PC-9 (cell line): ENCODE results near the gene CLEC18A. TPM values are rescaled to one million over a fixed set of nuclear protein-coding genes. Genes with fewer than 3 reads are reported as not detected.

ENCODE experiments used
- BruUV-seq: library from RNA; stranded (reverse); fragments of 400-500 nt; replicated peaks from 2 replicates; lab custom pipeline; 2021; lab: Mats Ljungman, UMichigan
- CTCF ChIA-PET: fragments of 300-600 bp; sonication (Branson Sonifier 250); formaldehyde crosslinking; loops from one replicate; lab custom pipeline; 2022; ENCODE audit warnings: antibody characterized with exemption; lab: Charles Lee
- POLR2A ChIA-PET: fragments of 300-600 bp; sonication (Branson Sonifier 250); formaldehyde crosslinking; loops from one replicate; lab custom pipeline; 2022; ENCODE audit warnings: antibody characterized with exemption; ENCODE audit not compliant: unreplicated experiment; lab: Charles Lee
- DNase-seq, 2 experiments: peaks; one replicate each; pipeline versions ENCODE4 v3.0.0 to v3.0.0-alpha.2; 2015 to 2022; ENCODE audit warnings: mixed read lengths in 1 of 2
- H2AFZ ChIP-seq: fragments of 200-600 bp; sonication (generic); 2 replicates; pipeline ENCODE4 v1.8.1; 2017; ENCODE audit warnings: antibody characterized with exemption
- H3F3A ChIP-seq: fragments of 200-600 bp; sonication (generic); 2 replicates; pipeline ENCODE4 v1.8.1; 2017; ENCODE audit warnings: antibody characterized with exemption, mild to moderate bottlenecking, low read depth; ENCODE audit not compliant: insufficient read depth
- H3K27ac ChIP-seq: fragments of 200-600 bp; sonication (generic); 2 replicates; pipeline ENCODE4 v1.6.1; 2016; ENCODE audit warnings: mixed run types
- H3K27me3 ChIP-seq: fragments of 200-600 bp; sonication (generic); 2 replicates; pipeline ENCODE4 v1.6.1; 2016; ENCODE audit warnings: low read depth, mixed run types; ENCODE audit not compliant: insufficient read depth
- H3K36me3 ChIP-seq: fragments of 200-600 bp; sonication (generic); 2 replicates; pipeline ENCODE4 v1.6.1; 2016; ENCODE audit warnings: low read depth, mixed run types
- H3K4me1 ChIP-seq: fragments of 200-600 bp; sonication (generic); replicated peaks from 2 replicates; pipeline ENCODE4 v1.6.1; 2016; ENCODE audit warnings: mixed run types; ENCODE audit not compliant: insufficient read depth
- H3K4me2 ChIP-seq: fragments of 200-600 bp; sonication (generic); 2 replicates; pipeline ENCODE4 v1.6.1; 2017; ENCODE audit warnings: mixed run types
- H3K4me3 ChIP-seq: fragments of 200-600 bp; sonication (generic); 2 replicates; pipeline ENCODE4 v1.6.1; 2016; ENCODE audit warnings: mixed run types
- H3K79me2 ChIP-seq: fragments of 200-600 bp; sonication (generic); 2 replicates; pipeline ENCODE4 v1.6.1; 2017; ENCODE audit warnings: low read depth, mixed run types
- H3K9me2 ChIP-seq: fragments of 200-600 bp; sonication (generic); 2 replicates; pipeline ENCODE4 v1.8.1; 2017; ENCODE audit warnings: mild to moderate bottlenecking; ENCODE audit not compliant: insufficient read depth
- H3K9me3 ChIP-seq: fragments of 200-600 bp; sonication (generic); 2 replicates; pipeline ENCODE4 v1.8.1; 2016; ENCODE audit warnings: low read depth; ENCODE audit not compliant: insufficient read depth
- H4K20me1 ChIP-seq: fragments of 200-600 bp; sonication (generic); 2 replicates; pipeline ENCODE4 v1.8.1; 2017; ENCODE audit not compliant: insufficient read depth
- CTCF ChIP-seq: fragments of 200-600 bp; sonication (generic); conservative IDR thresholded peaks from 2 replicates; pipeline ENCODE4 v1.6.1; 2017; ENCODE audit warnings: mixed run types, antibody characterized with exemption, mild to moderate bottlenecking, moderate library complexity
- EZH2 ChIP-seq: fragments of 200-600 bp; sonication (generic); IDR thresholded peaks from 2 replicates; pipeline ENCODE4 v1.8.0; 2017; ENCODE audit warnings: antibody characterized with exemption, low read depth
- intact Hi-C: fragments of 100-400 bp; cut with micrococcal nuclease; formaldehyde crosslinking; loops from one replicate; pipeline ENCODE4 v1.10.0; 2022; ENCODE audit not compliant: unreplicated experiment
- total RNA-seq: library from RNA; stranded (reverse); gene quantifications from 2 replicates; pipeline ENCODE4 v1.2.3, GENCODE V29; 2021

Gene CLEC18A
- total RNA-seq, 1 experiment from 2014 or later: 1.3 TPM

DNA sequence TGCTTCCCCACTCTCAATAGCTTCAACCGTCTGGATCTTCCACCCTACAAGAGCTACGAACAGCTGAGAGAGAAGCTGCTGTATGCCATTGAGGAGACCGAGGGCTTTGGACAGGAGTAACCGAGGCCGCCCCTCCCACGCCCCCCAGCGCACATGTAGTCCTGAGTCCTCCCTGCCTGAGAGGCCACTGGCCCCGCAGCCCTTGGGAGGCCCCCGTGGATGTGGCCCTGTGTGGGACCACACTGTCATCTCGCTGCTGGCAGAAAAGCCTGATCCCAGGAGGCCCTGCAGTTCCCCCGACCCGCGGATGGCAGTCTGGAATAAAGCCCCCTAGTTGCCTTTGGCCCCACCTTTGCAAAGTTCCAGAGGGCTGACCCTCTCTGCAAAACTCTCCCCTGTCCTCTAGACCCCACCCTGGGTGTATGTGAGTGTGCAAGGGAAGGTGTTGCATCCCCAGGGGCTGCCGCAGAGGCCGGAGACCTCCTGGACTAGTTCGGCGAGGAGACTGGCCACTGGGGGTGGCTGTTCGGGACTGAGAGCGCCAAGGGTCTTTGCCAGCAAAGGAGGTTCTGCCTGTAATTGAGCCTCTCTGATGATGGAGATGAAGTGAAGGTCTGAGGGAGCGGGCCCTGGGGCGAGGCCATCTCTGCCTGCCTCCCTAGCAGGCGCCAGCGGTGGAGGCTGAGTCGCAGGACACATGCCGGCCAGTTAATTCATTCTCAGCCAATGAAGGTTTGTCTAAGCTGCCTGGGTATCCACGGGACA, 11.1 kb upstream of the CLEC18A start:
- no peak overlapping the region for H3K4me2 ChIP-seq
- no peak for DNase-seq
- intact Hi-C loops: no loop called here
- no peaks in the 10 kb centered on the region for H3F3A ChIP-seq
- H4K20me1 ChIP-seq: no peaks in the 10 kb centered on the region
- H3K9me3 ChIP-seq: no peaks in the 10 kb centered on the region
- H2AFZ ChIP-seq: no peak overlapping the region
- BruUV-seq: no TSS peak
- no peaks in the 10 kb centered on the region for H3K9me2 ChIP-seq
- POLR2A ChIA-PET: interaction anchor here (0.5 kb wide), 1 partner anchor 138 kb away, joined by 3 read pairs; no protein-coding TSS in a partner anchor
- no peaks in the 10 kb centered on the region for H3K27me3 ChIP-seq
- H3K36me3 ChIP-seq: no peaks in the 10 kb centered on the region
- TF ChIP-seq EZH2: no peak
- no peak for TF ChIP-seq CTCF
- CTCF ChIA-PET: no interaction called here
- H3K27ac ChIP-seq: no peak overlapping the region
- no peaks in the 10 kb centered on the region for H3K79me2 ChIP-seq
- no peaks in the 10 kb centered on the region for H3K4me1 ChIP-seq
- H3K4me3 ChIP-seq: no peak overlapping the region

DNA sequence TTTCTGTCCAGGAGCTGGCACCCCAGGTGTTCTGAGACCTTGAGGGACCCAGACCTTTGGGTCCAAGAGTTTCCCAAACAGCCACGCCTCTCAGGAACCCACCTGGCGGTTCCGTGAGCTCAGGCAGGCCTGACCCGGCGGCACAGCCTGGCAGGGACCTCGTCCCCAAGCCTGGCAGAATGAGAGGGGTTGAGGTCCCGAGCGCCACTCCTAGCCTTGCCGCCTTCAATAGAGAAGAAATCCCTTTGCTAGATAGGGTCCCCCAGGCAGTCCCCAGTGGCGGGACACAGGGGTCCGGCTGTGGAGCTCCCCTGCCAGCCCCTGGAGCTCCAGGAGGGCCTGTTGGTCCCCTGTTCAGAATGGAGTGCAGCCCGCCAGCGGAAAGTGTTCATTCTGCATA, 10.5 kb upstream of the CLEC18A start:
- no peaks in the 10 kb centered on the region for H3K27me3 ChIP-seq
- no peaks in the 10 kb centered on the region for H3K9me3 ChIP-seq
- H3K36me3 ChIP-seq: no peaks in the 10 kb centered on the region
- ChIA-PET CTCF (no interaction called here), POLR2A (no interaction called here)
- H3K4me2 ChIP-seq: no peak overlapping the region
- no peaks in the 10 kb centered on the region for H3K79me2 ChIP-seq
- TF ChIP-seq CTCF (no peak), EZH2 (no peak)
- no peak for DNase-seq
- H3K27ac ChIP-seq: no peak overlapping the region
- H4K20me1 ChIP-seq: no peaks in the 10 kb centered on the region
- BruUV-seq: no TSS peak
- no peaks in the 10 kb centered on the region for H3K9me2 ChIP-seq
- no peaks in the 10 kb centered on the region for H3K4me1 ChIP-seq
- intact Hi-C loops: no loop called here
- H2AFZ ChIP-seq: no peak overlapping the region
- no peaks in the 10 kb centered on the region for H3F3A ChIP-seq
- H3K4me3 ChIP-seq: no peak overlapping the region

DNA sequence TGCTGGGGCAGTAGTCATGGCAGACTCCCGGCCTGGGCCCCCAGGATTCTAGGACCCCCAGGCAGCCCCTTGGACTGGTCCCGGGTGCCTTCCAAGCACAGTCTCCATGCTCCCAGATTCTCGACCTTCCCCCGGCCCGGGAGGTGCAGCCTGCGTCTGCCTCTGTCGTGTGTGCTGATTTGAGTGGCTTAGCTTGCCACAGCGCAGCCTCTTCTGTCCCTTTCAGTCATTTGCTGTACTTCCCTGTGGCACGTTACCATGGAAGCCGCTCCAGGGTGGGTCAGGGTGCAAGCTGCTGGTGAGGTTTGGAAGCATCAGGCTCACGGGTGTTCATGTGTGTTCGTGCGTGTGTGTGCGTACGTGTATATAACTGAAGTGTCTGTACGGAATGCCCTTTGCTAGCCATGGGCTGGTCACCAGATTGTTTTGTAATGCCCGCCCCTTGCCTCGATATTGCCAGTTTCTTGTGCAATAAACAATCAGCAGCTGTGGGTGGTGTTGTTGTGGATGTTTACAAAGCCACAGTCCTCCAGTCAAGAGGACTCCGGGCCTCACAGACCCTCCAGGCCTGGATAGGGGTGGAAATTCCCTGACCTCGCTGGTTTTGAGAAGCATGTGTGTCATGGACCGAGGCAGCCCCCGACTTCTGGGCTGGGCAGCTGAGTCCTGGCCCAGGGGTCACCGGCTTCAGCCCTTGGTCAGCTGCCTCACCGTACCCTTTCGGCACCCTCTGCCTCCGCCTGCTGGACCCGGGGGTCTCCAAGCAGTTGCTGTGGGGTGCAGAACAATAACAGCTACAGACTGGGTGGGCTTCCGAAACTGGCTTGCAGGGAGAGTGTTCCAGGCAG, 9.7 kb upstream of the CLEC18A start:
- ChIA-PET POLR2A (no interaction called here), CTCF (no interaction called here)
- H4K20me1 ChIP-seq: no peaks in the 10 kb centered on the region
- H3K9me2 ChIP-seq: no peaks in the 10 kb centered on the region
- no peaks in the 10 kb centered on the region for H3K79me2 ChIP-seq
- H2AFZ ChIP-seq: no peak overlapping the region
- intact Hi-C loops: no loop called here
- no peaks in the 10 kb centered on the region for H3K27me3 ChIP-seq
- H3K27ac ChIP-seq: no peak overlapping the region
- H3K9me3 ChIP-seq: no peaks in the 10 kb centered on the region
- H3K4me1 ChIP-seq: no peaks in the 10 kb centered on the region
- no peaks in the 10 kb centered on the region for H3F3A ChIP-seq
- H3K36me3 ChIP-seq: no peaks in the 10 kb centered on the region
- no peak for DNase-seq
- TF ChIP-seq EZH2: no peak
- TF ChIP-seq CTCF: no peak
- no peak overlapping the region for H3K4me3 ChIP-seq
- BruUV-seq: no TSS peak
- H3K4me2 ChIP-seq: no peak overlapping the region
